GM12865 (cell line): ENCODE results near the gene RUNX2.

Source experiments
- DNase-seq: peaks from one replicate; pipeline ENCODE4 v3.0.0; 2010; ENCODE audit warnings: low read depth
- H3K4me3 ChIP-seq: 2 replicates; pipeline ENCODE4 v1.5.1; 2011; ENCODE audit warnings: mild to moderate bottlenecking, low read depth, low read length, control low read depth
- TF ChIP-seq, protein P1 (sequence below): IDR thresholded peaks from 2 replicates; pipeline ENCODE4 v1.5.1; 2011; ENCODE audit warnings: low read length, control low read depth, low read depth, inconsistent platforms; ENCODE audit not compliant: insufficient read depth; ENCODE audit errors: missing control alignments

The RUNX2 gene

DNA sequence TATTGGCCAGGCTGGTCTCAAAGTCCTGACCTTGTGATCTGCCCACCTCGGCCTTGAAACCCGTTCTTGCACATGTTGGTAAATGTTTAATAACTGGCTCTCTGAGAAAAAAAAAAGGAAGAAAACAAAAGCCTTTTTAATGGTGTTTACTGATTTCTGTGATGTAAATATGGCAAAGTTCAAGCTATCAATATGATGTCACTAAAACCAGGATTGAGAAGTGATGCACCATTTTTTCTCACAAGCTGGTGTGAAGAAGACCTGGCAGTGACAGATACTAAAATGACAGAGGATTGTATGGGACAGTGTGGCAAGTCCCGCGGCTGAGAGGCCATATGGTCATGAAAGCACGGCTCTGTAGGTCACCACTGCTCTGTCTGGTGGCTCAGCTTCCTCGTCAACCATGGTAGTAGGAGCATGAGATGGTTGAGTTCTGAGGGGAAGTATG, 245.9 kb downstream of the RUNX2 start:
- DNase-seq = no peak
- H3K4me3 ChIP-seq = no peak overlapping the region
- TF ChIP-seq, protein P1, sequence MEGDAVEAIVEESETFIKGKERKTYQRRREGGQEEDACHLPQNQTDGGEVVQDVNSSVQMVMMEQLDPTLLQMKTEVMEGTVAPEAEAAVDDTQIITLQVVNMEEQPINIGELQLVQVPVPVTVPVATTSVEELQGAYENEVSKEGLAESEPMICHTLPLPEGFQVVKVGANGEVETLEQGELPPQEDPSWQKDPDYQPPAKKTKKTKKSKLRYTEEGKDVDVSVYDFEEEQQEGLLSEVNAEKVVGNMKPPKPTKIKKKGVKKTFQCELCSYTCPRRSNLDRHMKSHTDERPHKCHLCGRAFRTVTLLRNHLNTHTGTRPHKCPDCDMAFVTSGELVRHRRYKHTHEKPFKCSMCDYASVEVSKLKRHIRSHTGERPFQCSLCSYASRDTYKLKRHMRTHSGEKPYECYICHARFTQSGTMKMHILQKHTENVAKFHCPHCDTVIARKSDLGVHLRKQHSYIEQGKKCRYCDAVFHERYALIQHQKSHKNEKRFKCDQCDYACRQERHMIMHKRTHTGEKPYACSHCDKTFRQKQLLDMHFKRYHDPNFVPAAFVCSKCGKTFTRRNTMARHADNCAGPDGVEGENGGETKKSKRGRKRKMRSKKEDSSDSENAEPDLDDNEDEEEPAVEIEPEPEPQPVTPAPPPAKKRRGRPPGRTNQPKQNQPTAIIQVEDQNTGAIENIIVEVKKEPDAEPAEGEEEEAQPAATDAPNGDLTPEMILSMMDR = no peak

DNA sequence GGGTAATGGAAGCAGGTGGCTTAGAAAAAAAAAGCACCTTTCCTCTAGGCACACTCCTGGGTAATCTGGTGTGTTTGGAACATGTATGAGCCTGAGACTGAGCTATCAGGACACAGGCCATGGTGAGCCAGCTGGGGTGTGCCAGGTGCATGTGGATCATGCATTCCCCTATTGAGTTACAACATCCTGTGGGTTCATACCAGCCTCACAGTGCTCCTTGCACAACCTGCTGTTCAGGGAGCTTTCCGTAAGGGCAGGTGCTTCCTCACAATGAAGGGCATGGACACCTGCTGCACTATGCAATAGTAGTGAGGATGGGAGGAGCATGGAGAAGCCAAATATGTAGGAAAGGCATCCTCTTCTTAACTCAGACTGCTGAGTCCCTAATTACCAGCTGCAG, 246.8 kb downstream of the RUNX2 start:
- H3K4me3 ChIP-seq = no peak overlapping the region
- DNase-seq = no peak
- TF ChIP-seq, protein P1 = no peak

DNA sequence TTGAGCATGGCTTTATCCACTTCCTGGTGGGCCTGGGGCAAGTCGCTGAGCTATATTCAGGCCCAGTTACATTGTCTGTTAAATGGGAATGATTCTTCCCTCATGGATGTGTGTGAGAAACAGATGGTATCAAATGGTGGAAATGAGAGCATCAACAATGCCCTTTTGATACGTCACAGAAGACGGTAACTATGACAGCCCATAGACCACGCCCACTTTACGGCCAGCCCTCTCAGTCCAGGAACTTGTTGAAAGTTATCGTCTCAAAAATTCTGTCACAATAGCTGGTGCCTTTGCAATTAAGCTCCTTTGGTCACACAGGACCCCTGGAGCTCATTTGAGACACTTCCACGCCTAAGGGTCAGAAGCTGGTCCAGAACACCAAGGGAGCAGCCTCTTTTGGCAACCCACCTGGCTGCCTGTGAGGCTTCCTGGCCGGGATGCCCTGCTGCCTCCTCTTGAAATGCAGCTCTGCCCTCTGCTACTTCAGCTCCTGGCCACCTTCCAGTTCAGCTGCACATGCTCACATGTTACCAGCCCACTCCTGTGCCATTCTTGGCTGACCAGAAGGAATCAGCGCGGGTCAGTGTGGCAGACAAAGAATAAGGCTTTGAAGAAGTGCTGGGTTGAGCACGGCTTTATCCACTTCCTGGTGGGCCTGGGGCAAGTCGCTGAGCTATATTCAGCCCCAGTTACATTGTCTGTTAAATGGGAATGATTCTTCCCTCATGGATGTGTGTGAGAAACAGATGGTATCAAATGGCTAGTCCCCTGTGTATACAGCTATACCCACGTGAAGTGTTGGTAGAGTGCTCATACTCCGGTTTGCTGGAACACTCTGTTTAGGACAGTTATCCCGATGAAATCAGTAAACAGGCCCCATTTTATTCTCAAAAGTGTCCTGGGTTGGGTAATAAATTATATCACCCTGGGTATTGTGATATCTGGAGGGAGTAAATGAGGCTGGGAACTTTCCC, 248.8 kb downstream of the RUNX2 start:
- DNase-seq = no peak
- H3K4me3 ChIP-seq = no peak overlapping the region
- TF ChIP-seq, protein P1 = no peak

DNA sequence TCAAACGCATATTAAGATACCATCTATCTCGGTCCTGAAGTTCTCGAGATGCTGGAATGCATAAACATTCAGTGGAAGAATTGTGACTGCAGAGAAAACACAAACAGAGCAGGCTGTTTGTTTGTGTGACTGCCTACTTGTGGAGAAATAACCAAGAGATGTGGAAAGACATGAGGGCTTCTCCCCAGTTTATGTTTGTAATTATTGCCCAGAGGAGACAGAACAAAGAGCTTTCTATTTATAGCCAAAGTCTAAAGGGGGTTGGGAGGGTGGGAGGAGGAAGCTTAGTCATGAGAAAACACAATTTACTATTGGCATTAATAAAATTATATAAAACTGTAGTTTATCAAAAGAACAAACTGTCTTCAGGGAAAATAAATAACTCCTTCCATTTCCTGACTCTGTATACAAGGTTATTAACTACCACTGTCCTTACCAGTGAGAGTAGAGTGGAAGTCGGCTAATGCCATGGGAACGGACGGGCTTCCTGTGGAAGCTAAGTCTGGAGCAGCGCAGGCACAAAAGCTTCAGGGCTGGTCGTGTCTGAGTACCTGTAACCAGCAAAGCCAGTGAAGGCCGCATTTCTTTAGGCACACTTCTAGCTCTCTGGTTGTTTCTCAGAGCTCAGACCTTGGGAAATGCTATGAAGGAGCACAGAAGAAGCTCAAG, 249.8 kb downstream of the RUNX2 start:
- H3K4me3 ChIP-seq = no peak overlapping the region
- TF ChIP-seq, protein P1 = no peak
- no peak for DNase-seq

DNA sequence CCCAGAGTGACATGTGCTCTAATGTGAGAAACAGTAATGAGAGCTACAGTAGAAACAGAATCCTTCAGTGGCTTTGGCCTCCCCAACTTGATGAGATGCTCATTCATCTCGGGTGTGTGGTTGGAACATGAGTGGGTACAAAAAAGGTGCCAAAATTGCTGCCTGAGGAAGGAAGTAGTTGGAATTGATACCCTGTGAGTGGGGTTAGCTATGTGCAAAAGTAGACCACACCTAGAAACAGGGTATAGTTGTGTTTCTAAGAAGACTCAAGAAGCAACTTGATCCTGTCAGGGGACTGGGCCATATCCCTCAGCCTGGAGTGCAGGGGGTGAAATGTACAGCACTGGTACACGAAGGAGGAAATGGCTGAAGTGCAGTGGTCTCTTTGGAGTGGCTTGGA, 256.0 kb downstream of the RUNX2 start:
- TF ChIP-seq, protein P1 = no peak
- no peak overlapping the region for H3K4me3 ChIP-seq
- DNase-seq = no peak

DNA sequence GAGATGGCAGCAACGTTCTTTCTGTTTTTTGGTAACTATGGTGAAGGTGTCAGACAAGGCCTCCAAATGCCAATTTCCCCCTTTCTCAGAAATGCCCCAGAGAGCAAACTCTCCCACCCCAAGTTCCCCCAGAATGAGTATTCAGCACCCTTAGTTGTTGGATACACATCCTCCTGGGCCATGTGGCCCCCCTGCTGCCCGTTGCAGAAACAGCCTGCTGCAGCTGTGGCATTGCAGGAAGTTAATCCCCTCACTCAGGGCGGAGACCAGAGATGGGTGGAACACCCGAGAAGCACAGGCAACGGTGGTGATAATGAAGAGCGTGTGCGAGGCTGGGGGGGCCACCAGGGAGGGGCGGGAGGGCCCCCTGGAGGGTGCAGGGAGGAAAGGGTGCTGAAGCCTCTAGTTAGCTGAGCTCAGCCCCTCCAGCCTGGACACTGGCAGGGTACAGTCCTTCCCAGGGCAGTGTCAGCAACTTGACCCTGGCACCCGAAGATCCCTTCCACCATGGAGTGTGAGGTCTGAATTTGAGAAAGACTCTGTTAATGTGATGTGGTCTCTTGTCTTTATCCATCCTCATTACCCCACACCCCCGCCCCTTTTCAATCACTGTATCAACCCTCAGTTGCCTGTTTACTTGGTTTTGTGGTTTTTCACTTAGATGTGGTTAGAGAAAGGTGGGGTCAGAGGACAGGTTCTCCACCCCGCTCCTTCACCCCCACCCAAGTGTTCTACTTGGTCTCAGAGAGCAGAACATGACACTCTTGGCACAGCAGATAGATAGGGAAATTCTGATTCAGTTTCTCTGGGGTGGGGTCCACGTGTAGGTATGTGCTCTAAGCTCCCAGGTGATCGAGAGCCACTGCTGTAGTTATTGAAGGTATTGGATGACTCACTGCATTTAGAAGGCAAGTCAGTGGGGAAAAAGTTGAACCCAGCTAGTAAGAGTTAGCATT, 258.4 kb downstream of the RUNX2 start:
- TF ChIP-seq, protein P1 = no peak
- DNase-seq = peak; percentile 38

More for the DNA sequence above, 258.4 kb downstream of the RUNX2 start:
- H3K4me3 ChIP-seq = no peak overlapping the region
